Chondrocyte (in vitro differentiated cells): Measurements from ENCODE around the gene SGO2. TPM values are rescaled to one million over a fixed set of nuclear protein-coding genes. Genes with fewer than 3 reads are reported as not detected.

Source experiments
- DNase-seq: peaks from one replicate; pipeline ENCODE4 v3.0.0; 2021; ENCODE audit warnings: mixed read lengths, low spot score
- H3K27ac Mint-ChIP-seq: one replicate; pipeline ENCODE4 v1.8.0; 2021; ENCODE audit warnings: mild to moderate bottlenecking, moderate library complexity, mixed read lengths; ENCODE audit not compliant: unreplicated experiment
- H3K27me3 Mint-ChIP-seq: 2 replicates; pipeline ENCODE4 v1.8.0; 2021; ENCODE audit warnings: low read depth, mixed read lengths
- H3K36me3 Mint-ChIP-seq: 2 replicates; pipeline ENCODE4 v1.8.0; 2021; ENCODE audit warnings: low read depth, mixed read lengths
- H3K4me1 Mint-ChIP-seq: 2 replicates; pipeline ENCODE4 v1.8.0; 2021; ENCODE audit warnings: low read depth, mild to moderate bottlenecking, mixed read lengths
- H3K4me3 Mint-ChIP-seq: one replicate; pipeline ENCODE4 v1.8.0; 2021; ENCODE audit warnings: mild to moderate bottlenecking, moderate library complexity, mixed read lengths; ENCODE audit not compliant: unreplicated experiment
- H3K9me3 Mint-ChIP-seq: 2 replicates; pipeline ENCODE4 v1.8.0; 2021; ENCODE audit warnings: low read depth, mixed read lengths
- CTCF ChIP-seq: fragments of 200-600 bp; sonication (generic); IDR thresholded peaks from 2 replicates; pipeline ENCODE4 v1.5.0; 2021; ENCODE audit warnings: antibody characterized with exemption, mild to moderate bottlenecking, moderate library complexity
- total RNA-seq: library from RNA; stranded (reverse); gene quantifications from 3 replicates; pipeline ENCODE4 v1.2.1, GENCODE V29; 2021

The SGO2 gene
- total RNA-seq, 1 donor from 2014 or later, result 5.7 TPM

- Mint-ChIP-seq H3K4me3 (no peak overlapping the region), H3K9me3 (peaks cover 8% of the 10 kb centered on the region), H3K4me1 (no peaks in the 10 kb centered on the region), H3K27me3 (no peaks in the 10 kb centered on the region), H3K27ac (no peak overlapping the region), H3K36me3 (peaks cover 6% of the 10 kb centered on the region)
- DNase-seq, result no peak
- no peak for TF ChIP-seq CTCF
Measured at GRCh38 chr2:200631287-200631686, 105.3 kb downstream of the SGO2 start.

Other genes starting within 250 kb of the SGO2 start
- gene SPATS2L, start 219.5 kb upstream of the SGO2 start, total RNA-seq, result 233 to 237 TPM (median 233 TPM) in 3 replicates
- gene KCTD18, start 16.1 kb upstream of the SGO2 start, total RNA-seq, result 17.3 to 18.9 TPM (median 17.6 TPM) in 3 replicates
- gene AOX1, start 59.8 kb downstream of the SGO2 start, total RNA-seq, result 1.7 to 3.4 TPM (median 2.0 TPM) in 3 replicates